ENCODE data around the gene CAMKMT. TPM values are rescaled to one million over a fixed set of nuclear protein-coding genes. Genes with fewer than 3 reads are reported as not detected.

CAMKMT gene
- total RNA-seq, 2 experiments from 2014 or later = 11.9 to 13.9 TPM

- H3K4me1 ChIP-seq (ENCODE audit: insufficient read depth, low read length) = no peaks in the 10 kb centered on the region
- intact Hi-C loops (cut with DNase I, micrococcal nuclease) = no loop called here
- Mint-ChIP-seq H3K4me1 (ENCODE audit: low read depth) (peaks cover 4% of the 10 kb centered on the region), H3K27me3 (no peaks in the 10 kb centered on the region), H3K27ac (no peak overlapping the region), H3K36me3 (ENCODE audit: low read depth) (peaks cover 31% of the 10 kb centered on the region), H3K9me3 (peaks cover 14% of the 10 kb centered on the region), H3K4me3 (no peak overlapping the region)
- DNase-seq = no peak
- POLR2A ChIA-PET = no interaction called here
- TF ChIP-seq CTCF (IDR thresholded peaks at IDR 0.05) = no peak
- H3K9me3 ChIP-seq (ENCODE audit: control insufficient read depth in 1 of 2, insufficient read depth in 1 of 2, low read length in 2 of 2) = peaks cover 18 to 21% of the 10 kb centered on the region in 2 experiments
- no peaks in the 10 kb centered on the region for H3K27me3 ChIP-seq (ENCODE audit: control insufficient read depth in 1 of 2, insufficient read depth in 2 of 2, low read length in 2 of 2)
- H3K4me3 ChIP-seq (ENCODE audit: low read length) = no peak overlapping the region
- CTCF ChIA-PET = no interaction called here
- H3K27ac ChIP-seq (ENCODE audit: low read depth in 1 of 2, low read length in 2 of 2) = no peak overlapping the region
- ATAC-seq (ENCODE audit: poor library complexity) = no peak
- no peaks in the 10 kb centered on the region for H3K36me3 ChIP-seq (ENCODE audit: insufficient read depth, low read length)
Measured at GRCh38 chr2:44524347-44524926, 162.7 kb downstream of the CAMKMT start.

GRCh38 chr2:44526352-44526751, 164.6 kb downstream of the CAMKMT start:
- H3K36me3 Mint-ChIP-seq (ENCODE audit: low read depth) = peaks cover 18% of the 10 kb centered on the region
- H3K9me3 ChIP-seq (ENCODE audit: control insufficient read depth in 1 of 2, insufficient read depth in 1 of 2, low read length in 2 of 2) = peaks cover 10 to 14% of the 10 kb centered on the region in 2 experiments
- intact Hi-C loops (cut with DNase I, micrococcal nuclease) = no loop called here
- H3K27me3 Mint-ChIP-seq = no peaks in the 10 kb centered on the region
- H3K4me1 ChIP-seq (ENCODE audit: insufficient read depth, low read length) = no peaks in the 10 kb centered on the region
- no peaks in the 10 kb centered on the region for H3K27me3 ChIP-seq (ENCODE audit: control insufficient read depth in 1 of 2, insufficient read depth in 2 of 2, low read length in 2 of 2)
- no peak overlapping the region for H3K27ac Mint-ChIP-seq
- no peak overlapping the region for H3K4me3 ChIP-seq (ENCODE audit: low read length)
- H3K27ac ChIP-seq (ENCODE audit: low read depth in 1 of 2, low read length in 2 of 2) = no peak overlapping the region
- no peak for ATAC-seq (ENCODE audit: poor library complexity)
- no peak for DNase-seq
- no peak overlapping the region for H3K4me3 Mint-ChIP-seq
- no peaks in the 10 kb centered on the region for H3K36me3 ChIP-seq (ENCODE audit: insufficient read depth, low read length)
- peaks cover 6% of the 10 kb centered on the region for H3K9me3 Mint-ChIP-seq
- peaks cover 4% of the 10 kb centered on the region for H3K4me1 Mint-ChIP-seq (ENCODE audit: low read depth)
- ChIA-PET POLR2A (no interaction called here), CTCF (no interaction called here)
- TF ChIP-seq CTCF (IDR thresholded peaks at IDR 0.05) = no peak

GRCh38 chr2:44528595-44528994, 166.8 kb downstream of the CAMKMT start:
- H3K36me3 Mint-ChIP-seq (ENCODE audit: low read depth) = peaks cover 11% of the 10 kb centered on the region
- no peak for TF ChIP-seq CTCF (IDR thresholded peaks at IDR 0.05)
- CTCF ChIA-PET = interaction anchor here (0.9 kb wide), 1 partner anchor 49 kb away, joined by 3 read pairs; no protein-coding TSS in a partner anchor
- H3K9me3 Mint-ChIP-seq = no peaks in the 10 kb centered on the region
- peaks cover 8% of the 10 kb centered on the region for H3K4me1 Mint-ChIP-seq (ENCODE audit: low read depth)
- no peaks in the 10 kb centered on the region for H3K4me1 ChIP-seq (ENCODE audit: insufficient read depth, low read length)
- no peaks in the 10 kb centered on the region for H3K27me3 Mint-ChIP-seq
- H3K4me3 ChIP-seq (ENCODE audit: low read length) = no peak overlapping the region
- no peak overlapping the region for H3K27ac Mint-ChIP-seq
- POLR2A ChIA-PET = no interaction called here
- no peak overlapping the region for H3K4me3 Mint-ChIP-seq
- no peak overlapping the region for H3K27ac ChIP-seq (ENCODE audit: low read depth in 1 of 2, low read length in 2 of 2)
- no peaks in the 10 kb centered on the region for H3K9me3 ChIP-seq (ENCODE audit: control insufficient read depth in 1 of 2, insufficient read depth in 1 of 2, low read length in 2 of 2)
- no peaks in the 10 kb centered on the region for H3K36me3 ChIP-seq (ENCODE audit: insufficient read depth, low read length)
- ATAC-seq (ENCODE audit: poor library complexity) (no peak), DNase-seq (no peak)
- no peaks in the 10 kb centered on the region for H3K27me3 ChIP-seq (ENCODE audit: control insufficient read depth in 1 of 2, insufficient read depth in 2 of 2, low read length in 2 of 2)
- intact Hi-C loops (cut with DNase I, micrococcal nuclease) = no loop called here
